ENCODE measurements around the gene PRKAB1. TPM values are rescaled to one million over a fixed set of nuclear protein-coding genes. Genes with fewer than 3 reads are reported as not detected.

Gene PRKAB1
- total RNA-seq, 1 donor, result 16.6 TPM

DNA sequence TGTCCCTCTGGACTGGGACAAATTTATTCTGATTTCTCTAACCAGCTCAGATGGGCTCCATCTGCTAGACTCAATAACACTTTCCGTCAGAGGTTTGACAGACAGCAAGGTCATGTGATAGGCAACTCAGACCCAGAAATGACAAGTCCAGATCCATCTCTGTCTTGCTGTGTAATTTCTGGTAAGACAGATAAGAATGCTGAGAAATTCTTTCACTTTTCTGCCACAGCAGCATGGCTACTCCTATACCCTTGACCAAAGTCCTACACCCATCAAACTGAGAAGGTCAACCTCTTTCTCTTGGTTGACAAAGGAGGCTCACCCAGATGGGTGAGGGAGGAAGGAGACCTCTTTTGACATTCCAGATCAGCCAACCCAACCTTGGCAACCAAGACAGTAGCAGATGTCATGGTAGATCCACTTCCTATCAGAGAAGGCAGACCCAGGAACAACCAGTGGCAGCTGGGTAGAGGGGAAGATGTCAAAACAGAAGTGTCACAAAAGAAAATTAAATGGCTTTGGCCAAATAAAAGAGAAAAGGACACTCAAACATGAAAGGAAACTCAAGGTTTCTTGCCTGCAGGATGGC is 36.9 kb upstream of the PRKAB1 start:
- TF ChIP-seq CTCF (IDR thresholded peaks at IDR 0.05; ENCODE audit: extremely low read depth, low read depth, low read length), result no peak
- no peaks in the 10 kb centered on the region for H3K27me3 ChIP-seq (ENCODE audit: insufficient read depth, low read length)

GRCh38 chr12:119631930-119632678 is 35.8 kb upstream of the PRKAB1 start:
- Histone ChIP-seq H3K4me1 (ENCODE audit: insufficient read depth, low read length) (no peaks in the 10 kb centered on the region), H3K4me2 (ENCODE audit: insufficient read depth, low read length) (no peak overlapping the region), H2AFZ (ENCODE audit: low read length) (no peak overlapping the region), H3K4me3 (ENCODE audit: insufficient read depth, low read length) (no peak overlapping the region), H3K9me3 (ENCODE audit: low read depth, low read length) (no peaks in the 10 kb centered on the region), H3K27me3 (ENCODE audit: insufficient read depth, low read length) (no peaks in the 10 kb centered on the region), H4K20me1 (ENCODE audit: insufficient read depth, low read length) (no peaks in the 10 kb centered on the region), H3K79me2 (ENCODE audit: insufficient read depth, low read length) (no peaks in the 10 kb centered on the region), H3K36me3 (ENCODE audit: insufficient read depth, low read length) (no peaks in the 10 kb centered on the region), H3K27ac (ENCODE audit: low read depth, low read length) (no peak overlapping the region)
- no peak for DNase-seq (ENCODE audit: insufficient read length, low spot score, missing footprints)
- no peak for TF ChIP-seq CTCF (IDR thresholded peaks at IDR 0.05; ENCODE audit: extremely low read depth, low read depth, low read length)

More for the DNA sequence above, 36.9 kb upstream of the PRKAB1 start:
- no peaks in the 10 kb centered on the region for H3K79me2 ChIP-seq (ENCODE audit: insufficient read depth, low read length)
- H4K20me1 ChIP-seq (ENCODE audit: insufficient read depth, low read length), result no peaks in the 10 kb centered on the region
- H3K27ac ChIP-seq (ENCODE audit: low read depth, low read length), result no peak overlapping the region
- H3K4me1 ChIP-seq (ENCODE audit: insufficient read depth, low read length), result no peaks in the 10 kb centered on the region
- H2AFZ ChIP-seq (ENCODE audit: low read length), result no peak overlapping the region
- no peaks in the 10 kb centered on the region for H3K36me3 ChIP-seq (ENCODE audit: insufficient read depth, low read length)
- no peaks in the 10 kb centered on the region for H3K9me3 ChIP-seq (ENCODE audit: low read depth, low read length)
- no peak overlapping the region for H3K4me3 ChIP-seq (ENCODE audit: insufficient read depth, low read length)
- no peak for DNase-seq (ENCODE audit: insufficient read length, low spot score, missing footprints)
- H3K4me2 ChIP-seq (ENCODE audit: insufficient read depth, low read length), result no peak overlapping the region

DNA sequence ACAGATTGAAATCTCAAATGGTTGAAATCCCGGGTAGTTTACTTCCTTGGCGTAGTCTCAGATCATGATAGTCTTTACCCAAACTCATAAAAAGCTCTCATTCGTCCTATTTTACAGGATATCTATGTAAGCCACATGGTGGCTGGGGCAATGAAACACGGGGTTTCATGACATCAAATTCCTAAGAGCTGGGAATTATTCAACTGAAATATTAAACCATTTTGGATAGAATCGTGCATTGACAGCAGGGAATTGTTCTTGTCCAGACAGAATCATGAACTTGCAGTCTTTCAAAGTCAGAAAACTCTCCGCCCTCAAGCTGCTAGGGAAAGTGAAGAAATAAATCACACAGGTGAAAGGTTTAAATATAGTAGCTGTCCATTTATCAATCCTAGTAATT is 33.2 kb upstream of the PRKAB1 start:
- Histone ChIP-seq H3K79me2 (ENCODE audit: insufficient read depth, low read length) (no peaks in the 10 kb centered on the region), H3K9me3 (ENCODE audit: low read depth, low read length) (no peaks in the 10 kb centered on the region), H4K20me1 (ENCODE audit: insufficient read depth, low read length) (no peaks in the 10 kb centered on the region), H3K4me1 (ENCODE audit: insufficient read depth, low read length) (no peaks in the 10 kb centered on the region), H2AFZ (ENCODE audit: low read length) (no peak overlapping the region), H3K4me3 (ENCODE audit: insufficient read depth, low read length) (no peak overlapping the region), H3K4me2 (ENCODE audit: insufficient read depth, low read length) (no peak overlapping the region), H3K27ac (ENCODE audit: low read depth, low read length) (no peak overlapping the region), H3K36me3 (ENCODE audit: insufficient read depth, low read length) (no peaks in the 10 kb centered on the region), H3K27me3 (ENCODE audit: insufficient read depth, low read length) (no peaks in the 10 kb centered on the region)
- no peak for TF ChIP-seq CTCF (IDR thresholded peaks at IDR 0.05; ENCODE audit: extremely low read depth, low read depth, low read length)
- DNase-seq (ENCODE audit: insufficient read length, low spot score, missing footprints), result no peak

- H3K4me3 ChIP-seq (ENCODE audit: insufficient read depth, low read length), result no peak overlapping the region
- no peak overlapping the region for H2AFZ ChIP-seq (ENCODE audit: low read length)
- no peaks in the 10 kb centered on the region for H3K79me2 ChIP-seq (ENCODE audit: insufficient read depth, low read length)
- H3K4me1 ChIP-seq (ENCODE audit: insufficient read depth, low read length), result no peaks in the 10 kb centered on the region
- H3K27ac ChIP-seq (ENCODE audit: low read depth, low read length), result no peak overlapping the region
- H4K20me1 ChIP-seq (ENCODE audit: insufficient read depth, low read length), result no peaks in the 10 kb centered on the region
- H3K36me3 ChIP-seq (ENCODE audit: insufficient read depth, low read length), result no peaks in the 10 kb centered on the region
- no peaks in the 10 kb centered on the region for H3K27me3 ChIP-seq (ENCODE audit: insufficient read depth, low read length)
- DNase-seq (ENCODE audit: insufficient read length, low spot score, missing footprints), result no peak
- no peak overlapping the region for H3K4me2 ChIP-seq (ENCODE audit: insufficient read depth, low read length)
- H3K9me3 ChIP-seq (ENCODE audit: low read depth, low read length), result no peaks in the 10 kb centered on the region
- TF ChIP-seq CTCF (IDR thresholded peaks at IDR 0.05; ENCODE audit: extremely low read depth, low read depth, low read length), result peak; percentile 33
These were observed 24.9 kb upstream of the PRKAB1 start for GRCh38 chr12:119642986-119643385.

All from osteoblast (primary cell).